PC-3 (cell line): ENCODE results near the gene ELK4.

Experiments
- CTCF ChIP-seq: fragments of 300-600 bp; sonication (generic); conservative IDR thresholded peaks from 2 replicates; pipeline ENCODE4 v1.5.1; 2017; ENCODE audit warnings: antibody characterized with exemption, low read depth, mild to moderate bottlenecking, low read length
- EZH2 ChIP-seq: fragments of 300-600 bp; sonication (generic); IDR thresholded peaks from one replicate; pipeline ENCODE4 v1.6.1; 2017; ENCODE audit warnings: antibody characterized with exemption, mild to moderate bottlenecking, low read length; ENCODE audit not compliant: unreplicated experiment

- TF ChIP-seq EZH2 (no peak), CTCF (no peak)
Observed at GRCh38 chr1:205597691-205598314, 34.0 kb downstream of the ELK4 start.
